Activated CD8-positive, alpha-beta memory T cell treated with anti-CD3 and anti-CD28 coated beads for 4 hours (primary cell): ENCODE measurements around the gene CSF3R.
"Not testable (repeated sequence)": the region's sequence is repeated elsewhere in the genome, so short reads cannot be mapped to it uniquely, and the experiment has no call there.

Experiments used
- DNase-seq, 2 donors: peaks; one replicate each; pipeline ENCODE4 v3.0.0-alpha.2; 2020; ENCODE audit warnings: low read depth in 2 of 2

Gene CSF3R

GRCh38 chr1:36513676-36514473 lies 31.2 kb upstream of the CSF3R start:
- no peak for DNase-seq

- no peak for DNase-seq
These were observed 30.1 kb upstream of the CSF3R start for GRCh38 chr1:36512842-36513241.

GRCh38 chr1:36511804-36512798 lies 29.4 kb upstream of the CSF3R start:
- no peak for DNase-seq

GRCh38 chr1:36511220-36511619 lies 28.5 kb upstream of the CSF3R start:
- DNase-seq, result not testable (repeated sequence)

GRCh38 chr1:36510418-36510817 lies 27.7 kb upstream of the CSF3R start:
- DNase-seq, result no peak

- no peak for DNase-seq
These were observed 25.5 kb upstream of the CSF3R start for GRCh38 chr1:36508257-36508656.

- DNase-seq, result no peak
These were observed 23.7 kb upstream of the CSF3R start for GRCh38 chr1:36506276-36506920.

- no peak for DNase-seq
These were observed 21.0 kb upstream of the CSF3R start for GRCh38 chr1:36503733-36504132.

GRCh38 chr1:36503159-36503558 lies 20.4 kb upstream of the CSF3R start:
- DNase-seq, result no peak

GRCh38 chr1:36502616-36503015 lies 19.9 kb upstream of the CSF3R start:
- no peak for DNase-seq

- not testable (repeated sequence) for DNase-seq
These were observed 19.2 kb upstream of the CSF3R start for GRCh38 chr1:36501911-36502310.

GRCh38 chr1:36497207-36497606 lies 14.5 kb upstream of the CSF3R start:
- no peak for DNase-seq

- DNase-seq, result no peak
These were observed 12.3 kb upstream of the CSF3R start for GRCh38 chr1:36494971-36495370.

GRCh38 chr1:36493524-36493923 lies 10.8 kb upstream of the CSF3R start:
- DNase-seq, result no peak

- DNase-seq, result no peak
These were observed 9.8 kb upstream of the CSF3R start for GRCh38 chr1:36492491-36492890.

GRCh38 chr1:36489258-36490051 lies 6.7 kb upstream of the CSF3R start:
- not testable (repeated sequence) for DNase-seq

- no peak for DNase-seq
These were observed 5.2 kb upstream of the CSF3R start for GRCh38 chr1:36487906-36488305.

- DNase-seq, result not testable (repeated sequence)
These were observed 4.6 kb upstream of the CSF3R start for GRCh38 chr1:36487336-36487725.

- no peak for DNase-seq
These were observed 4.0 kb upstream of the CSF3R start for GRCh38 chr1:36486439-36487335.

- no peak for DNase-seq
These were observed 3.4 kb upstream of the CSF3R start for GRCh38 chr1:36486093-36486438.
